ENCODE measurements around the gene CNTD1. TPM values are rescaled to one million over a fixed set of nuclear protein-coding genes. Genes with fewer than 3 reads are reported as not detected.
"Not testable (repeated sequence)": the region's sequence is repeated elsewhere in the genome, so short reads cannot be mapped to it uniquely, and the experiment has no call there.

CNTD1 gene
- total RNA-seq, 1 experiment from 2014 or later: 0.13 TPM

DNA sequence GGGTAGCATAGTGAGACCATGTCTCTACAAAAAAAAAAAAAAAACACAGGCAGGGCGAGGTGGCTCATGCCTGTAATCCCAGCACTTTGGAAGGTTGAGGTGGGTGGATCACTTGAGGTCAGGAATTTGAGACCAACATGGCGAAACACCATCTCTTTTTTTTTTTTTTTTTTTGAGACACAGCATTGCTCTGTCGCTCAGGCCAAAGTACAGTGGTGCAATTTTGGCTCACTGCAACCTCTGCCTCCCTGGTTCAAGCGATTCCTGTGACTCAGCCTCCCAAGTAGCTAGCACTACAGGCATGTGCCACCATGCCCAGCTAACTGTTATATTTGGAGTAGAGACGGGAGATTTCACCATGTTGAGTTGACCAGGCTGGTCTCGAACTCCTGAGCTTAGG is 32.5 kb upstream of the CNTD1 start:
- in situ Hi-C loops (cut with HindIII; ENCODE audit: low pct_unique_long_range_greater_than_20kb, low sequenced_read_pairs) (no loop called here), intact Hi-C loops (cut with micrococcal nuclease; ENCODE audit: unreplicated experiment) (no loop called here)
- no peaks in the 10 kb centered on the region for H3K9me3 ChIP-seq (ENCODE audit: control insufficient read depth, insufficient read depth, low read depth, low read length)
- no peak overlapping the region for H3K4me3 ChIP-seq (ENCODE audit: low read depth in 2 of 2, low read length in 2 of 2)
- ChIA-PET CTCF (interaction anchor here (0.7 kb wide), 1 partner anchor 19 kb away, joined by 12 read pairs; no protein-coding TSS in a partner anchor), POLR2A (no interaction called here)
- ATAC-seq (no peak), DNase-seq (ENCODE audit: low read depth, low spot score) (no peak)
- no TSS peak for BruUV-seq (replicated peaks)
- H3K27ac ChIP-seq (ENCODE audit: low read length): no peak overlapping the region
- H3K27me3 ChIP-seq (ENCODE audit: control insufficient read depth, insufficient read depth, low read length): no peaks in the 10 kb centered on the region
- TF ChIP-seq, protein P1, sequence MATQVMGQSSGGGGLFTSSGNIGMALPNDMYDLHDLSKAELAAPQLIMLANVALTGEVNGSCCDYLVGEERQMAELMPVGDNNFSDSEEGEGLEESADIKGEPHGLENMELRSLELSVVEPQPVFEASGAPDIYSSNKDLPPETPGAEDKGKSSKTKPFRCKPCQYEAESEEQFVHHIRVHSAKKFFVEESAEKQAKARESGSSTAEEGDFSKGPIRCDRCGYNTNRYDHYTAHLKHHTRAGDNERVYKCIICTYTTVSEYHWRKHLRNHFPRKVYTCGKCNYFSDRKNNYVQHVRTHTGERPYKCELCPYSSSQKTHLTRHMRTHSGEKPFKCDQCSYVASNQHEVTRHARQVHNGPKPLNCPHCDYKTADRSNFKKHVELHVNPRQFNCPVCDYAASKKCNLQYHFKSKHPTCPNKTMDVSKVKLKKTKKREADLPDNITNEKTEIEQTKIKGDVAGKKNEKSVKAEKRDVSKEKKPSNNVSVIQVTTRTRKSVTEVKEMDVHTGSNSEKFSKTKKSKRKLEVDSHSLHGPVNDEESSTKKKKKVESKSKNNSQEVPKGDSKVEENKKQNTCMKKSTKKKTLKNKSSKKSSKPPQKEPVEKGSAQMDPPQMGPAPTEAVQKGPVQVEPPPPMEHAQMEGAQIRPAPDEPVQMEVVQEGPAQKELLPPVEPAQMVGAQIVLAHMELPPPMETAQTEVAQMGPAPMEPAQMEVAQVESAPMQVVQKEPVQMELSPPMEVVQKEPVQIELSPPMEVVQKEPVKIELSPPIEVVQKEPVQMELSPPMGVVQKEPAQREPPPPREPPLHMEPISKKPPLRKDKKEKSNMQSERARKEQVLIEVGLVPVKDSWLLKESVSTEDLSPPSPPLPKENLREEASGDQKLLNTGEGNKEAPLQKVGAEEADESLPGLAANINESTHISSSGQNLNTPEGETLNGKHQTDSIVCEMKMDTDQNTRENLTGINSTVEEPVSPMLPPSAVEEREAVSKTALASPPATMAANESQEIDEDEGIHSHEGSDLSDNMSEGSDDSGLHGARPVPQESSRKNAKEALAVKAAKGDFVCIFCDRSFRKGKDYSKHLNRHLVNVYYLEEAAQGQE (IDR thresholded peaks at IDR 0.05; ENCODE audit: insufficient read depth in 1 of 2, low read depth in 2 of 2, low read length in 1 of 2): no peak
- TF ChIP-seq SIN3A (IDR thresholded peaks at IDR 0.05; ENCODE audit: borderline replicate concordance, insufficient read depth, low read depth, low read length) (no peak), POLR2AphosphoS5 (IDR thresholded peaks at IDR 0.05; ENCODE audit: low read depth, low read length) (no peak), TCF7L2 (IDR thresholded peaks at IDR 0.05; ENCODE audit: low read depth, low read length) (no peak)
- TF ChIP-seq, protein P2, sequence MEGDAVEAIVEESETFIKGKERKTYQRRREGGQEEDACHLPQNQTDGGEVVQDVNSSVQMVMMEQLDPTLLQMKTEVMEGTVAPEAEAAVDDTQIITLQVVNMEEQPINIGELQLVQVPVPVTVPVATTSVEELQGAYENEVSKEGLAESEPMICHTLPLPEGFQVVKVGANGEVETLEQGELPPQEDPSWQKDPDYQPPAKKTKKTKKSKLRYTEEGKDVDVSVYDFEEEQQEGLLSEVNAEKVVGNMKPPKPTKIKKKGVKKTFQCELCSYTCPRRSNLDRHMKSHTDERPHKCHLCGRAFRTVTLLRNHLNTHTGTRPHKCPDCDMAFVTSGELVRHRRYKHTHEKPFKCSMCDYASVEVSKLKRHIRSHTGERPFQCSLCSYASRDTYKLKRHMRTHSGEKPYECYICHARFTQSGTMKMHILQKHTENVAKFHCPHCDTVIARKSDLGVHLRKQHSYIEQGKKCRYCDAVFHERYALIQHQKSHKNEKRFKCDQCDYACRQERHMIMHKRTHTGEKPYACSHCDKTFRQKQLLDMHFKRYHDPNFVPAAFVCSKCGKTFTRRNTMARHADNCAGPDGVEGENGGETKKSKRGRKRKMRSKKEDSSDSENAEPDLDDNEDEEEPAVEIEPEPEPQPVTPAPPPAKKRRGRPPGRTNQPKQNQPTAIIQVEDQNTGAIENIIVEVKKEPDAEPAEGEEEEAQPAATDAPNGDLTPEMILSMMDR (IDR thresholded peaks at IDR 0.05): no peak
- no peaks in the 10 kb centered on the region for H3K36me3 ChIP-seq (ENCODE audit: control insufficient read depth, insufficient read depth, low read length)
- H3K4me1 ChIP-seq (ENCODE audit: control insufficient read depth, insufficient read depth, low read length): no peaks in the 10 kb centered on the region

DNA sequence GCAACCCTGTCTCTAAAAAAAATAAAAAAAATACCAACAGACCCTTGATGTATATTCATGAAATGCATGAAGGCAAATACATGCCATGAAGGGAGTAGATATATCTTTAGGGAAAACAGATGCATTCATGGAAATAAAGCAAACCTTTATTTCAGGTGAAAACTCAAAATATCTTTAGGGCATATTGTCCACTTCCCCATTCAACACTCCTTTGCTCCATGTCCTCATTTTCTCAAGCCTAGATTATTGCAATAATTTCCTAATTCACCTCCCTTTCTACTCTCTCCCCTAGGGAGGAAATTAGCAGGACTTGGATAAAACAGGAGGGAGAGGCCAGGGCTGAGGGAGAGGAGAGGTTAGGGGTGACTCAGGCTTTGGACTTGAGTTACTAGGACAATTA is 31.1 kb upstream of the CNTD1 start:
- POLR2A ChIA-PET: interaction anchor here (0.6 kb wide), 1 partner anchor 255 kb away, joined by 8 read pairs; the partner anchor contains the start of gene VAT1
- CTCF ChIA-PET: no interaction called here
- Histone ChIP-seq H3K27me3 (ENCODE audit: control insufficient read depth, insufficient read depth, low read length) (no peaks in the 10 kb centered on the region), H3K36me3 (ENCODE audit: control insufficient read depth, insufficient read depth, low read length) (no peaks in the 10 kb centered on the region), H3K27ac (ENCODE audit: low read length) (no peak overlapping the region), H3K4me3 (ENCODE audit: low read depth in 2 of 2, low read length in 2 of 2) (no peak overlapping the region), H3K9me3 (ENCODE audit: control insufficient read depth, insufficient read depth, low read depth, low read length) (no peaks in the 10 kb centered on the region), H3K4me1 (ENCODE audit: control insufficient read depth, insufficient read depth, low read length) (no peaks in the 10 kb centered on the region)
- in situ Hi-C loops (cut with HindIII; ENCODE audit: low pct_unique_long_range_greater_than_20kb, low sequenced_read_pairs) (no loop called here), intact Hi-C loops (cut with micrococcal nuclease; ENCODE audit: unreplicated experiment) (no loop called here)
- TF ChIP-seq POLR2AphosphoS5 (IDR thresholded peaks at IDR 0.05; ENCODE audit: low read depth, low read length): no peak
- TF ChIP-seq, protein P1 (IDR thresholded peaks at IDR 0.05; ENCODE audit: insufficient read depth in 1 of 2, low read depth in 2 of 2, low read length in 1 of 2): no peak
- TF ChIP-seq SIN3A (IDR thresholded peaks at IDR 0.05; ENCODE audit: borderline replicate concordance, insufficient read depth, low read depth, low read length): no peak
- no peak for TF ChIP-seq TCF7L2 (IDR thresholded peaks at IDR 0.05; ENCODE audit: low read depth, low read length)
- TF ChIP-seq, protein P2 (IDR thresholded peaks at IDR 0.05): no peak
- ATAC-seq: no peak
- DNase-seq (ENCODE audit: low read depth, low spot score): no peak
- no TSS peak for BruUV-seq (replicated peaks)

DNA sequence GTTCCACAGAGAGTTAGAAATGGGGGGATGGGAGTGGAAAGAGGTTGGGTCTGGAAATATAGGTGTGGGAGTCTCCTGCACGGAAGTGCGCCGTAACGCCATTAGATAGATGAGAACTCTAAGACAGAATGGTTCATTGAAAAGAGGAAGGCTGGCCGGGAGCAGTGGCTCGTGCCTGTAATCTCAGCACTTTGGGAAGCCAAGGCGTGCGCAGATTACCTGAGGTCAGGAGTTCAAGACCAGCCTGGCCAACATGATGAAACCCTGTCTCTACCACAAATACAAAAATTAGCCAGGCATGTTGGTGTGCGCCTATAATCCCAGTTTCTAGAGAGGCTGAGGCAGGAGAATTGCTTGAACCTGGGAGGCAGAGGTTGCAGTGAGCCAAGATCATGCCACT is 30.7 kb upstream of the CNTD1 start:
- H3K36me3 ChIP-seq (ENCODE audit: control insufficient read depth, insufficient read depth, low read length); intact Hi-C loops (cut with micrococcal nuclease; ENCODE audit: unreplicated experiment): not testable (repeated sequence)
- CTCF ChIA-PET: interaction anchor here (0.7 kb wide), 1 partner anchor 59 kb away, joined by 4 read pairs; no protein-coding TSS in a partner anchor

More for the DNA sequence above, 30.7 kb upstream of the CNTD1 start:
- ATAC-seq; DNase-seq (ENCODE audit: low read depth, low spot score); BruUV-seq (replicated peaks); H3K27ac ChIP-seq (ENCODE audit: low read length); in situ Hi-C loops (cut with HindIII; ENCODE audit: low pct_unique_long_range_greater_than_20kb, low sequenced_read_pairs); H3K9me3 ChIP-seq (ENCODE audit: control insufficient read depth, insufficient read depth, low read depth, low read length); POLR2A ChIA-PET; H3K4me1 ChIP-seq (ENCODE audit: control insufficient read depth, insufficient read depth, low read length); H3K4me3 ChIP-seq (ENCODE audit: low read depth in 2 of 2, low read length in 2 of 2); H3K27me3 ChIP-seq (ENCODE audit: control insufficient read depth, insufficient read depth, low read length): not testable (repeated sequence)
